A673 (cell line): ENCODE measurements around the gene TRAF3IP3. TPM values are rescaled to one million over a fixed set of nuclear protein-coding genes. Genes with fewer than 3 reads are reported as not detected.

Source experiments
- BruUV-seq: library from RNA; stranded (reverse); fragments of 400-500 nt; replicated peaks from 2 replicates; lab custom pipeline; 2021; lab: Mats Ljungman, UMichigan
- CTCF ChIA-PET: fragments of 300-600 bp; sonication (Branson Sonifier 250); formaldehyde crosslinking; loops from one replicate; lab custom pipeline; 2022; ENCODE audit warnings: antibody characterized with exemption; lab: Charles Lee
- POLR2A ChIA-PET: fragments of 300-600 bp; sonication (Branson Sonifier 250); formaldehyde crosslinking; loops from one replicate; lab custom pipeline; 2022; ENCODE audit warnings: antibody characterized with exemption; ENCODE audit not compliant: low non-redundant PET; lab: Charles Lee
- DNase-seq: peaks from one replicate; pipeline ENCODE4 v3.0.0-alpha.2; 2015; ENCODE audit warnings: low spot score
- H3K27ac ChIP-seq: fragments of 200-600 bp; sonication (generic); 2 replicates; pipeline ENCODE4 v1.5.1; 2016; ENCODE audit warnings: mixed run types, low read depth, mild to moderate bottlenecking, mixed read lengths, antibody characterized with exemption, low read length; ENCODE audit not compliant: poor library complexity, severe bottlenecking
- H3K27me3 ChIP-seq: fragments of 200-600 bp; sonication (generic); replicated peaks from 2 replicates; pipeline ENCODE4 v1.6.1; 2017; ENCODE audit warnings: mixed run types, low read depth, mild to moderate bottlenecking, mixed read lengths, antibody characterized with exemption, low read length; ENCODE audit not compliant: insufficient read depth, poor library complexity
- H3K36me3 ChIP-seq: fragments of 200-600 bp; sonication (generic); 2 replicates; pipeline ENCODE4 v1.6.1; 2016; ENCODE audit warnings: mixed run types, mild to moderate bottlenecking, mixed read lengths, antibody characterized with exemption, low read length; ENCODE audit not compliant: insufficient read depth, poor library complexity, severe bottlenecking
- H3K4me1 ChIP-seq: fragments of 200-600 bp; sonication (generic); 2 replicates; pipeline ENCODE4 v1.6.1; 2017; ENCODE audit warnings: mixed run types, mild to moderate bottlenecking, mixed read lengths, antibody characterized with exemption, low read length; ENCODE audit not compliant: insufficient read depth, poor library complexity, severe bottlenecking
- H3K4me3 ChIP-seq: fragments of 200-600 bp; sonication (generic); 2 replicates; pipeline ENCODE4 v1.5.1; 2016; ENCODE audit warnings: low read depth, mixed run types, mild to moderate bottlenecking, mixed read lengths, low read length; ENCODE audit not compliant: poor library complexity, severe bottlenecking
- H3K9me3 ChIP-seq: fragments of 200-600 bp; sonication (generic); 2 replicates; pipeline ENCODE4 v1.6.1; 2016; ENCODE audit warnings: mixed run types, low read depth, mild to moderate bottlenecking, mixed read lengths, antibody characterized with exemption, low read length; ENCODE audit not compliant: poor library complexity, severe bottlenecking
- EZH2 ChIP-seq: fragments of 200-600 bp; sonication (generic); IDR thresholded peaks from 2 replicates; pipeline ENCODE4 v1.6.1; 2017; ENCODE audit warnings: borderline replicate concordance, low read depth, mild to moderate bottlenecking, mixed read lengths, antibody characterized with exemption, low read length; ENCODE audit not compliant: poor library complexity, severe bottlenecking
- intact Hi-C: fragments of 100-400 bp; cut with micrococcal nuclease; formaldehyde crosslinking; loops from one replicate; pipeline ENCODE4 v1.10.0; 2022; ENCODE audit not compliant: unreplicated experiment
- total RNA-seq: library from RNA; stranded (reverse); gene quantifications from 2 replicates; pipeline ENCODE4 v1.2.3, GENCODE V29; 2021
- TF ChIP-seq, protein P1 (sequence below): fragments of 300-800, 200-600 bp; sonication (generic); conservative IDR thresholded peaks from 2 replicates; pipeline ENCODE4 v1.5.1; 2017; ENCODE audit warnings: low read depth, mild to moderate bottlenecking, antibody characterized with exemption, low read length, moderate library complexity, mixed read lengths

The TRAF3IP3 gene
- total RNA-seq, 1 experiment from 2014 or later, result 1.6 TPM

- no peak overlapping the region for H3K4me3 ChIP-seq
- TF ChIP-seq EZH2, result no peak
- TF ChIP-seq, protein P1, sequence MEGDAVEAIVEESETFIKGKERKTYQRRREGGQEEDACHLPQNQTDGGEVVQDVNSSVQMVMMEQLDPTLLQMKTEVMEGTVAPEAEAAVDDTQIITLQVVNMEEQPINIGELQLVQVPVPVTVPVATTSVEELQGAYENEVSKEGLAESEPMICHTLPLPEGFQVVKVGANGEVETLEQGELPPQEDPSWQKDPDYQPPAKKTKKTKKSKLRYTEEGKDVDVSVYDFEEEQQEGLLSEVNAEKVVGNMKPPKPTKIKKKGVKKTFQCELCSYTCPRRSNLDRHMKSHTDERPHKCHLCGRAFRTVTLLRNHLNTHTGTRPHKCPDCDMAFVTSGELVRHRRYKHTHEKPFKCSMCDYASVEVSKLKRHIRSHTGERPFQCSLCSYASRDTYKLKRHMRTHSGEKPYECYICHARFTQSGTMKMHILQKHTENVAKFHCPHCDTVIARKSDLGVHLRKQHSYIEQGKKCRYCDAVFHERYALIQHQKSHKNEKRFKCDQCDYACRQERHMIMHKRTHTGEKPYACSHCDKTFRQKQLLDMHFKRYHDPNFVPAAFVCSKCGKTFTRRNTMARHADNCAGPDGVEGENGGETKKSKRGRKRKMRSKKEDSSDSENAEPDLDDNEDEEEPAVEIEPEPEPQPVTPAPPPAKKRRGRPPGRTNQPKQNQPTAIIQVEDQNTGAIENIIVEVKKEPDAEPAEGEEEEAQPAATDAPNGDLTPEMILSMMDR, result no peak
- peaks cover 20% of the 10 kb centered on the region for H3K27me3 ChIP-seq
- POLR2A ChIA-PET, result no interaction called here
- H3K27ac ChIP-seq, result no peak overlapping the region
- no peaks in the 10 kb centered on the region for H3K9me3 ChIP-seq
- intact Hi-C loops, result no loop called here
- CTCF ChIA-PET, result no interaction called here
- no peaks in the 10 kb centered on the region for H3K36me3 ChIP-seq
- BruUV-seq, result no TSS peak
- peaks cover 13% of the 10 kb centered on the region for H3K4me1 ChIP-seq
- no peak for DNase-seq
Measured at GRCh38 chr1:209786146-209786545, 30.3 kb downstream of the TRAF3IP3 start.

GRCh38 chr1:209787551-209787950, 31.7 kb downstream of the TRAF3IP3 start:
- Histone ChIP-seq H3K36me3 (no peaks in the 10 kb centered on the region), H3K9me3 (no peaks in the 10 kb centered on the region), H3K27ac (no peak overlapping the region), H3K4me3 (no peak overlapping the region), H3K4me1 (peaks cover 13% of the 10 kb centered on the region), H3K27me3 (peaks cover 25% of the 10 kb centered on the region)
- no peak for DNase-seq
- BruUV-seq, result no TSS peak
- TF ChIP-seq, protein P1, result no peak
- TF ChIP-seq EZH2, result no peak
- intact Hi-C loops, result no loop called here
- ChIA-PET POLR2A (no interaction called here), CTCF (interaction anchor here (0.6 kb wide), 1 partner anchor 217 kb away, joined by 3 read pairs; no protein-coding TSS in a partner anchor)

DNA sequence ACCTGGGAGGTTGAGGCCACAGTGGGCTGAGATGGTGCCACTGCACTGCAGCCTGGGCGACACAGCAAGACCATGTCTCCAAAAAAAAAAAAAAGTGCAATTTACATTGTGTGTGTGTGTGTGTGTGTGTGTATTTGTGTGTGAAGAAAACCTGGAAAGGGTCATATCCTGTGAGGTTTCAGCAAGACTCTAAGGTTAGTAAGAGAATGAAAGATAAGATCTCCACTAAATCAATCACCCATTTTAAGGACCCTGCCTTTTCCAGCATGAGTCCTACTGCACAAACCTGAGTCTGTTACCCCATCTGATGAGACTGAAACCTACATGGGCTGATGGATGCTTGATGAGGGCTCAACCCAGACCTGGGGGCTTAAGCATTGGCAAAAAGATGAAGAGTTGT, 33.4 kb downstream of the TRAF3IP3 start:
- TF ChIP-seq EZH2, result no peak
- POLR2A ChIA-PET, result no interaction called here

More for the DNA sequence above, 33.4 kb downstream of the TRAF3IP3 start:
- CTCF ChIA-PET, result no interaction called here
- no peaks in the 10 kb centered on the region for H3K36me3 ChIP-seq
- intact Hi-C loops, result no loop called here
- no peak overlapping the region for H3K27ac ChIP-seq
- peaks cover 4% of the 10 kb centered on the region for H3K4me1 ChIP-seq
- H3K4me3 ChIP-seq, result no peak overlapping the region
- no TSS peak for BruUV-seq
- H3K9me3 ChIP-seq, result no peaks in the 10 kb centered on the region
- H3K27me3 ChIP-seq, result peaks cover 32% of the 10 kb centered on the region
- DNase-seq, result no peak
